ENCODE data around the gene DSP.

Gene DSP, protein sequence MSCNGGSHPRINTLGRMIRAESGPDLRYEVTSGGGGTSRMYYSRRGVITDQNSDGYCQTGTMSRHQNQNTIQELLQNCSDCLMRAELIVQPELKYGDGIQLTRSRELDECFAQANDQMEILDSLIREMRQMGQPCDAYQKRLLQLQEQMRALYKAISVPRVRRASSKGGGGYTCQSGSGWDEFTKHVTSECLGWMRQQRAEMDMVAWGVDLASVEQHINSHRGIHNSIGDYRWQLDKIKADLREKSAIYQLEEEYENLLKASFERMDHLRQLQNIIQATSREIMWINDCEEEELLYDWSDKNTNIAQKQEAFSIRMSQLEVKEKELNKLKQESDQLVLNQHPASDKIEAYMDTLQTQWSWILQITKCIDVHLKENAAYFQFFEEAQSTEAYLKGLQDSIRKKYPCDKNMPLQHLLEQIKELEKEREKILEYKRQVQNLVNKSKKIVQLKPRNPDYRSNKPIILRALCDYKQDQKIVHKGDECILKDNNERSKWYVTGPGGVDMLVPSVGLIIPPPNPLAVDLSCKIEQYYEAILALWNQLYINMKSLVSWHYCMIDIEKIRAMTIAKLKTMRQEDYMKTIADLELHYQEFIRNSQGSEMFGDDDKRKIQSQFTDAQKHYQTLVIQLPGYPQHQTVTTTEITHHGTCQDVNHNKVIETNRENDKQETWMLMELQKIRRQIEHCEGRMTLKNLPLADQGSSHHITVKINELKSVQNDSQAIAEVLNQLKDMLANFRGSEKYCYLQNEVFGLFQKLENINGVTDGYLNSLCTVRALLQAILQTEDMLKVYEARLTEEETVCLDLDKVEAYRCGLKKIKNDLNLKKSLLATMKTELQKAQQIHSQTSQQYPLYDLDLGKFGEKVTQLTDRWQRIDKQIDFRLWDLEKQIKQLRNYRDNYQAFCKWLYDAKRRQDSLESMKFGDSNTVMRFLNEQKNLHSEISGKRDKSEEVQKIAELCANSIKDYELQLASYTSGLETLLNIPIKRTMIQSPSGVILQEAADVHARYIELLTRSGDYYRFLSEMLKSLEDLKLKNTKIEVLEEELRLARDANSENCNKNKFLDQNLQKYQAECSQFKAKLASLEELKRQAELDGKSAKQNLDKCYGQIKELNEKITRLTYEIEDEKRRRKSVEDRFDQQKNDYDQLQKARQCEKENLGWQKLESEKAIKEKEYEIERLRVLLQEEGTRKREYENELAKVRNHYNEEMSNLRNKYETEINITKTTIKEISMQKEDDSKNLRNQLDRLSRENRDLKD (N-terminal part only)

DNA sequence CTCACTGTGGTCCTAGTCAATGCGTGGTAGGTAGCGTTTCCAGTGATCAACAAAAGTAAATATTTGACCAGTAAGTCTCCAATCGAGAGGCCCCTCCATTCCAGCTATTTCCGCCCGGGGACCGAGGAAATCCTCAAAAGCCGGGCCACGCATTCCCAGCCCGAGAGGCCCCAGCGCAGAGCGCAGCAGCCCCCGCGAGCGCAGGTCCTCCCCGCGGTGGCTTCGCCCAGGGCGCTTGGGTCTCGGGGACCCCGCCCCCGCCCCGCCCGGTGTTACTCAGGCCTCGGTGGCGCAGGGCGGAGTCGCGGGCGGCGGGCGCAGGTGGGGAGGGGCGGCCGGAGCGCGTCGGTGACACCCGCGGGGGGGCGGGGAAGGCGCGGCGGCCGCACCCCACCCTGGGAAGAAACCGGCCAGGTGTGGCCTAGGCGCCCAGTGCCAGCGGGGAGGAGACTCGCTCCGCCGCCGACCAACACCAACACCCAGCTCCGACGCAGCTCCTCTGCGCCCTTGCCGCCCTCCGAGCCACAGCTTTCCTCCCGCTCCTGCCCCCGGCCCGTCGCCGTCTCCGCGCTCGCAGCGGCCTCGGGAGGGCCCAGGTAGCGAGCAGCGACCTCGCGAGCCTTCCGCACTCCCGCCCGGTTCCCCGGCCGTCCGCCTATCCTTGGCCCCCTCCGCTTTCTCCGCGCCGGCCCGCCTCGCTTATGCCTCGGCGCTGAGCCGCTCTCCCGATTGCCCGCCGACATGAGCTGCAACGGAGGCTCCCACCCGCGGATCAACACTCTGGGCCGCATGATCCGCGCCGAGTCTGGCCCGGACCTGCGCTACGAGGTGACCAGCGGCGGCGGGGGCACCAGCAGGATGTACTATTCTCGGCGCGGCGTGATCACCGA lies at the start of gene DSP:
Gene DSP (plus strand): TSS at position 497 of the 890 bp plus-strand sequence. CDS start 245 bp downstream, at position 742.
- peak; percentile 27 for DNase-seq

DNA sequence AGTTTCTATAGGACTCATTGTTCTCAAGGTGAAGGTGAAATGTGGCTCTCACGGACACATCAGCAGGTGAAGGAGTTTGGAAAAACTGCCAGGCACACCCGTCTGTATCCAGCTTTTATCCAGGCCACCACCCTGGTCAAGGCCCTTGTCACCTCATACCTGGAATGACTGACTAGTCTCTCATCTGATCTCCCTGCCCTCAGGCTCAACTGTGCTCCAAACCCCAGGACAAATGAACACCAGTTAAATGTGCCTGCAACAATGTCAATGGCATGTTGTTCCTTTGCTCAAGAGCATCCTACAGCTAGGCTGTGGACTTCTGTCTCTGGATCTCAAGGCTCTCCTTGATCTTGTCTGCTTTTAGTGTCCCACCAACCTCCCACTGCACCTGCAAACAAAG lies 47.6 kb upstream of the DSP start:
- no peak for DNase-seq

DNA sequence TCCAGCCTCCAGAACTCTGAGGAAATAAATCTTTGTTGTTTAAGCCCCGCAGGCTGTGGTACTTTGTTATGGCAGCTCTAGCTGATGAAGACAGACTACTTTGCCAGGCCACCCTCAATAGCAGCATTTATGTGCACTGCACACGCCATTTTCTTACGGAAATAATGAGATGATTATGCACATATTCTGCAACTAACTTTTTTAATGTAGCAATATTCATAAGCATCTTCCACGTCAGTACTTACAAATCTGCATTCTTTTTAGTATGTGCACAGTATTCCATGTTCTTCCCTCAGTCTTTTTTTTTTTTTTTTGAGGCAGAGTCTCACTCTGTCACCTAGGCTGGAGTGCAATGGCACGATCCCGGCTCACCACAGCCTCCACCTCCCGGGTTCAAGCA lies 46.8 kb upstream of the DSP start:
- DNase-seq: no peak

DNA sequence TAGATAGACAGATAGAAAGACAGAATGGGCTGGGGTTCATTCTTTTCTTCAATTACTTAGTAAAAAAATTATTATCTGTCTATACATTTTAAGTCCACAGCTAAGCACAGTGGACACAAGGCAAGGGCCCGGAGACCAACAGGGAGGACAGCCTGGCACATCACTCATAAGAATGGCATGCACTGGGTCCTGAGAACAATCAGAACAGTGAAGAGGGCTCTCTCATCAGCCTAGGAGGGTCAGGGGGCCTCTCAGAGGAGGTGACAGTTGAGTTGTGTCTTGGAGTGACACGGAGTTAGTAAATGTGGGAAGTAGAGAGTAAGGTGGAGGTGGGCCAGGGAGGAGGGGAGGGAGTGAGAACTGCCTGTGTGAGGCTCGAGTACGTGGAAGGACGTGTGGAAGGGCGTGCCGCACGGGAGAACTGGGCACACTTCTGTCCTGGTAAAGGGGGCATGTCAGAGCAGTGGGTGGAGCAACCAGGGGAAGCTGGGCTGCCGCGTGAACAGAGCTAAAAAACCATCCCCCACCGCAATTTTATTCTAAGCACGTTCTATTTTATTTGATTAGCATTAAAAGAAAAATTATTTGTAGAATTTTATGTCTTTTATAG lies 45.1 kb upstream of the DSP start:
- no peak for DNase-seq

DNA sequence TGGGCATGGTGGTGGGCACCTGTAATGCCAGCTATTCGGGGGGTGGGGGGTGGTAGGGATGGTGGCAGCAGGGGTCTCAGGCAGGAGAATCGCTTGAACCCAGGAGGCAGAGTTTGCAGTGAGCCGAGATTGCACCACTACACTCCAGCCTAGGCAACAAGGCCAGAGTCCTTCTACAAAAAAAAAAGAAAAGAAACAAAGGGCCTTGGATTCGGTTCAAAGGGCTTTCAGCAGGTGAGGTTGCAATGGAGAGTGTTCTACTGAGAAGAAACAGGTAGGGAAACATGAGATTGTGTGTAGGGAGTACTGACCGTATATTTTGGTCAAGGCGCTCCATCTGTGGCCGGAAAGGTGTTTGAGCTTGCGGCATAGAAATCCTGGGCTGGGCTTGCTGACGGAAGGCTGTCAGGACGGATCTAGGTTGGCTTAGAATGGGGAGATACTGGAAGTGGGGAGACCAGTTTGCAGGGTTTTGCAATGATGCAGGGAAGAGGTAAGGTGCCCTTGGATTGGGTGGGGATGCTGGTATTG lies 40.7 kb upstream of the DSP start:
- no peak for DNase-seq

DNA sequence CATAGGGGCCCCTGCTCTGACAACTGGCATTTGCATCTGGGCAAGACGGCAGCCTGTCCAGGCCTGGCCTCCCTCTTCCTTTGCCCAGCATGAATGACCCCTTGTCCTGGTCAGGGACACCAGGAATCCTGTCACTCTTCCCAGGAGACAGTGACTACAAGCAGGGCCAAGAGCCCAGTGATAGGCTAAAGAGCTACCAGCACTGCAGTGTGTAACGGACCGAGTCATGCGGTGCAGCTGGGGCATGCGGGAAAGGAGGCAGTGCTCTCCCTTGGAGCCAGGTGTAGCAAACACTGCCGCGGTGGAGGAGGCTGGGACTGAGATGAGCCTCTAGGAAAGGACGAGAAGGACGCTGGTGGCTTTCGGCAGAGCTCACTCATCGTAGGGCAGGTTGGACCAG lies 38.7 kb upstream of the DSP start:
- no peak for DNase-seq

DNA sequence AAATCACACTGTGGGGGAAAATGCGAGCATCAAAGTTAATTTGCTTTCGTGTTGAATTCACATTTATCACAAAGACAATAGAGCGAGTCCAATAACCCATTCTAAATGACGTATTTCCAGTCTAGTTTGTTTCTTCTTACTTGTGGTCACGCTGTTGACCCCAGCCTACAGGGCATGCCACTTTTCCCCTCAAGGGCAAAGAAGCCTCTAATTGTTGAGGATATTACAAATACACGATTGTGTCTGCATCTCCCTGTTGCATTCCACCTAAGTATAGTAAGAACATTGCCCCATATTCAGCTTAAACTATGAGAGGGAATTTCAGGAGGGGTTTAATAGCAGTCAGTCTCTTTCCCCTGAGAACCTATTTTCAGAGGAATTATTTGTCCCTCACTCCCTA lies 37.4 kb upstream of the DSP start:
- DNase-seq: no peak

DNA sequence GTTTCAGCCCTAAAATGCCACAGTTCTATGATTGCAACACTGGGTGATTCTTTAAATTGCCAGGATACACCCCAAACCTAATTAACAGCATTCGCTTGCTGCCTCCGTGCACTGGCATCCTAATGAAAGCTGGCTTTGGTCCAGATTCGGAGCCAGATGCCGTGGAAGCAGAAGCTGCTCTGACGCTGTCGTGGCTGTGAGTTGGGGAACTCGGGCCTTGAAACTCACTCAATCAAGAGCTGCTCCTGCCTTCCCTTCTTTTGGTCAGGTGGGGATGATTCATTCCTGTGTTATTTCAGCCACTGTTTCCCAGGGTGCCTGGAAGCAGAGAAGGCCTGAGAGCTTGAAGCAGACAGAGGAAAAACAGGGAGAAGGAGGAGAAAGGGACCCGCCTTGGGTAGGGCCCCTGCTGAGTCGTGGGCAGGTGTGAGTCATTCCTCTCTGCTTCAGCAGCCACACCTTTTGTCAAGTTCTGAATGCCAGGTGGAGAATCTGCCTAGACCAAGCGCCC lies 36.2 kb upstream of the DSP start:
- peak; percentile 69 for DNase-seq

DNA sequence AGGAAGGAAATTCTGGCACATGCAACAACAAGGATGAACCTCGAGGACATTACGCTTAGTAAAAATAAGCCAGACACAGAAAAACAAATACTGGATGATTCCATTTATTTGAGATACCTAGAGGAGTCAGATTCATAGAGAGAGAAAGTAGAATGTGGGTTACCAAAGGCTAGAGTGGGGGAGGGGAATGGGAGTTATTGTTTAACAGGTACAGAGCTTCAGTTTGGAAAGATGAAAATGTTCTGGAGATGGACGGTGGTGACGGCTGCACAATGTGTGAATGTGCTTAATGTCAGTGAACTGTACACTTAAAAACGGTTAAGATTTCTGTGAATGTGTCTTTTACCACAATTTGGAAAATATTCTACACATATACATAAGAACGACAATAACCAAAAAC lies 33.9 kb upstream of the DSP start:
- no peak for DNase-seq

DNA sequence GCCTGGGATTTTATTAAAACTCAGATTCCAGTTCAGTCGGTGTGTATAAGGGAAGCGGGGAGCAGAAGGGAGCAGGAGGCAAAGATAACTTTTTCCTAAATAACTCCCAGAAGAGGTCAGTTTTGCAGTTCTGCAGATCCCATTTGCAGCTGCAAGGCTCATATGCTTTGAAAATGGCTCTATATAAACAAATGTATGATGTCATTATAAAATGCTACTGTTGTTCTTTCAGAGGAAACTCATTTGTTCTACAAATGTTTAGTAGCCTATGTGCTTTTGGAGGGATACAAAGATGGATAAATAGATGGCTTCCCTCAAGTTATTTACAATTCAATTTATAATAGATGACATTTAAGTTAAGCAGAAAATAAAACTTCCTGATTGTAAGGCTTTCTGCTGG lies 29.2 kb upstream of the DSP start:
- no peak for DNase-seq

DNA sequence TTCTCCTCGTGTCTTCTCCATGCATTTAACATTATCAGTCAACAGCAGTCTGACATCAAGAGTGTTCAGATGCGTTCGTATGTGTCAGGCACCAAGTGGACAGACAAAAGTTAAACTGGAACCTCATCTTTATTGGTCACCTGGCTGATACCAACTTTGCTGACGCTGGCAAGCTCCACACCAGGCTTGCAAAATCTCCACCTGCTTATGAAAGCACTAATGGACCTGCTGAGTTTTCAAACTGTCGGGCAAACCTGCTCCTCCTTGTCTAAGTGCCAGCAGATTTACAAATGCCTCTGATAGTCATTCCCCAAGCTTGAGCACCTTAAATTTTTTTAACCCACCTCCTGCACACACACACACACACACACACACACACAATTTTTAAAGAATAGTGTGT lies 27.9 kb upstream of the DSP start:
- no peak for DNase-seq

DNA sequence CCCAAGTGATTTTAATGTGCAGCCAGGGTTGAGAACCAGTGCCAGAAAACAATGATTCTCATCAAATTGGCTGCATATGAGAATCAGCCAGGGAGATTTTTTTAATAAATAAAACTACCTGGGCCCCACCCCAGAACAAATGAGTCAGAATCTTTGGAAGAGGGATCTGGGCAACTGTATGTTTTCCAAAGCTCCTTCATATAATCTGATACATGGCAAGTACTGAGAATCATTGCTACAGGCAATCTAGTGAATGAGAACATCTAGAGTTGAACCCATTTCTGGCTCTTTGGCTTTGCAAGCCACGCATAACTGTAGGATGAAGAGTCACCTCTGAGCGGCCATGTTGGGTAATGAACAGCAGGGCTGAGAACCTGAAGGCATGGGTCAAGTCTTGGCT lies 26.1 kb upstream of the DSP start:
- no peak for DNase-seq

DNA sequence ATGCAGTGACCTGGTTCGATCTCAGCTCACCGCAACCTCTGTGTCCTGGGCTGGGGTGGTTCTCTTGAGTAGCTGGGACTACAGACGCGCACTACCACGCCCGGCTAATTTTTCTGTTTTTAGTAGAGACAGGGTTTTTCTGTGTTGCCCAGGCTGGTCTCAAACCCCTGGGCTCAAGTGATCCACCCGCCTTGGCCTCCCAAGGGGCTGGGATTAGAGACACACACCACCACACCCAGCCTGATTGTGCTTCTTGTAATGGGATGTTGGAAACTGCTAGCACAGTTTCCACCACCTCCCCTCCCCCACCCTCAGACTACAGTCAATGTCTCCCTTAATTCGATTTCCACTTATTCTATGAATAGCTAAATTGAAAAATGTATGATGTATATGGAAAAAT lies 22.6 kb upstream of the DSP start:
- DNase-seq: no peak

DNA sequence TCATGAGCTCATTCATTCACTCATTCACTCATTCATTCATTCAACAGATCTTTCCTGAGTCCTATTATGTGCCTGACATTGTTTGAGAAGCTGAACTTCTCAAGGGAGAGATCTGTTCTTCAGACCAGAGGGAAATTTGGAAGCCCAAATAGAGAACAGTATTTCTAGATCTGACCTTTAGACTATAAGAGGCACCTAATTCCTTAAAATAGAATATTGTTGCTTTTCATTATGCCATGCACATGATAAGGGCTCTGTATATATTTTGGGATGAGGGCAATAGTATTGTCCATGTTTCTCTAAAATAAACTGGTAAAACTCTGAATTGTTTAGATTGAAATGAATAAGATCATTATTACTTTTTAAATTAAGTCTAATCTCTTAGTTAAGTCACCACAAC lies 18.6 kb upstream of the DSP start:
- no peak for DNase-seq

DNA sequence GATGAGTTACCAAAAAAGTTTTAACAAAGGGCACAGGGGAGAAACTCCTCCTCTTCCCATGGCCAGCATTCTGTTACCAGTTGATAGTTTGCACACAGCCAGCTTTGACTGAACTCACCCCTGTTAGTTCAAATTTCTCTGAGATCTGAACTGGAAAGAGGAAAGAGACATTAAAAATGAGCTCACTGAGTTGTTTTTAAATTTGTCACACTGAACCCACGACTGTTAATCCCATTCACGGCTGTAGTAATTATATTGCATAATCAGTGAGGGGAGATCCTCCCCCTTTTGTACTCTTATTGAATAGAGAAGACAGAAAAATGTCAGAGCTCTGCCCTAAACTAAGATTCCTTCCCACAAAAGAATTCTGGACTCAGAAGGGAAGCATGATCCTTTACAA lies 17.5 kb upstream of the DSP start:
- DNase-seq: no peak

DNA sequence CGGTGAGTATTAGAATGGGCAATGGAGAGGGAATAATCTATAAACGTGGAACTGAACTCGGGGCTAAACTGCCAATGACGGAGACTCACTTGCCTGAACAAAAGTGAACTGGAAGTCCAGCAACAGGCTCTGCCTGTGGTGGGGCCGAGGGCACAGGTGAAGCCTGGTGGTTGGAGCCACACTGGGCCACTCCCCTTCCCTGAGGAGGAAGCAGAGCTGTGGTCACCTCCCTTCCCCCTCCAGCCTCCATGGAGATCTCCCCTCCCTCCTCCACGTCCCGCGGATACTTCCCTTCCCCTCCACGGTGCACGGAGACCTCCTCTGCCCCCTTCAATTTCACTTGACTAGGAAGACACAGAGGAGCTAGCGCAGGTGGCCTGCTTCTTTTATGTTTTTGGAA lies 14.7 kb upstream of the DSP start:
- DNase-seq: no peak

DNA sequence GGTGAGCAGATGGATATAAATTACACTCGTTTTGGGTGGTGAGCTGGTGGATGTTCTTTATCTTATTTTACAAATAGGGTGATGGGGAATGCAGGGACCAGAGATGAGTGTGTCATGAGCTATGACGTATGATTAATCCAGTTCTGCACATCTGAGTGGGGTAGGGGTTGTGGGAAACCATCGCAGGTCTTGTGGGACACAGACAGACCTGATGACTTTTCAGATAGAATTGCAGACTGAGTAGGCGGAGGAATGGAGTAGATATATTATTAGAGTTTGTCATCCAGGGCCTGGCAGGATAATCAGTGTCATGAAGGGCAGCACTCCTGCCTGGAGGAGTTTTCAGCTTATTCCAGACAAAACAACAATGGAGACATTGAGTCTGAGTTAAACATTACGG lies 12.9 kb upstream of the DSP start:
- no peak for DNase-seq

DNA sequence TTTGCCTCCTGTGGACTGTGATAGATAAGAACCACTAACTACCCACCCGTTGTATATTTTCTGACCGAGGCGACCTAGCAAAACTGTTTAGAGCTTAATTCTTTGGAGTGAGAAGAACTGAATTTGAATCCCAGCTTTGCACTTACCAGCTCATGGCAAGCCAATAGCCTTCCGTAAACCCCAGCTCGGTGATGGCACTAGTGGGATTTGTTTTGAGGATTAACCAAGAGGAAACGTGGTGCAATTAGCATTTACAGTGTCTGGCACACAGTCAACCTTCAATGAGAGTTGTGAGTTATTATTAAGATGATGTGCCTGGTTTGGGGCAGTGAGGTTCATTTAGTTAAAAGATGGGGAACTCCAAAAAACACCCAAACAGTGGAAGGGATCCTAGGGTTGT lies 12.3 kb upstream of the DSP start:
- no peak for DNase-seq

DNA sequence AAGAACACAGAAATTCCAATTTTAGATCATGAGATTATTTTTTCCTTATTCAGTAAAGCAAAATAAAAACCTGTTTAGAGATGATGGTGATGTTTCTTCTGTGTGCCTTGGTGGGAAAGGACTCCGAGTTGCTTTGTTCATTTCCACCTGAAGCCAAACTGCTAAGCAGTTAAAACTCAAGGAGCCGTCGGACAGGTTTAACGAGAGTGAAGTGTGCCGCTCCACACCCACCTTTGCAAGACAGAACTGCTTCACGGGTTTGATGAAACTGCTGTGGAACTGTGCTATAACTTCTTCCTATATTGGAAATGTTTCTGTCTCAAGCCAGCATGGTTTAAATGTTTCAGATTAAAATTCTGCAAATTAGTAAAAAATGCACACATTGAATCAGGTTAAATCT lies 9.2 kb upstream of the DSP start:
- peak; percentile 37 for DNase-seq

DNA sequence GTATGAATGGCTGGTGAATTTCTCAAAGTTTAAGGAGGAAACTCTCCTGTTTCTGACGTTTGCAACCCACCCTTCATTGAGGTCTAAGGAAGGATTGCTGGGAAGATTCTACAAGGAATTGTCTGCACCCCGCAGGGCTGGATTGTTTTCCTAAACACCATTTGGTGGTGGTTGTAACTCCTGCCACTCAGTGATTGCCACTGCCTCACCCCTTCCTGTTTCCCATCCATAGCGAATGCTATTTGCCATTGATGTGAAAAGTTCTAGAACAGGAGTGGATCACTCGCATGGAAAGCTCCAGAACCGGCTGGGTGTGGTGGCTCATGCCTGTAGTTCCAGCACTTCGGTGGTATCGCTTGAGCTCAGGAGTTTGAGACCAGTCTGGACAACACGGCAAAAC lies 8.7 kb upstream of the DSP start:
- no peak for DNase-seq

DNA sequence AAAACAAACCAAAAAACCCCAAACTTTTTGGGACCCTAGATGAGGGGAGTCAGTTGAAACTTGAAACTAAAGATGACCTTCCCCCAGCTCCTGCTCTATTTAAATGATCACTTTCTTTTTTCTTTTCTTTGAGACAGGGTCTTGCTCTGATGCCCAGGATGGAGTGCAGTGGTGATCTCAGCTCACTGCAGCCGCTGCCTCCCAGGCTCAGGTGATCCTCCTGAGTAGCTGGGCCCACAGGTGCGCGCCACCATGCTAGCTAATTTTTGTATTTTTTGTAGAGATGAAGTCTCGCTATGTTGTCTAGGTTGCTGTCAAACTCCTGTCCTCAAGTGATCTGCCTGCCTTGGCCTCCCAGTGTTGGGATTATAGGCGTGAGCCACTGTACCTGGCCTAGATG lies 7.3 kb upstream of the DSP start:
- no peak for DNase-seq

DNA sequence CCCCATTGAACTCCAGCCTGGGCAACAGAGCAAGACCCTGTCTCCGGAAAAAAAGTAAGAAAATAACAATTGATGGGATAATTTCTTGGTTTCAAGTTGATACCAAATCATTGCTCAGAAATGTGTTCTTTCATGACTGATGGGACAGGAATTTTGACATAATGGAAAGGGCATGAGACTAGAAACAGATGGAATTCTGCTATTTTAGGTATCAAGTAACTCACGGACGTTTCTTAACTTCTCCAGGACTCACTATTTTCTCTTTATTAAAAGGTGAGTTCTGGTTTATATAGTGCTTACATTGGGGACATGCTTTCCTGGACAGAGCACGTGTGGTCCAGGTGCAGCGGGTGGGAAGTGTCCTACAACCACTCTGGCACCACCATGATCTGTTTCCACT lies 6.0 kb upstream of the DSP start:
- DNase-seq: no peak

Measured in NCI-H345 (cell line).